Measurements from ENCODE around the gene TNN.

Gene TNN

DNA sequence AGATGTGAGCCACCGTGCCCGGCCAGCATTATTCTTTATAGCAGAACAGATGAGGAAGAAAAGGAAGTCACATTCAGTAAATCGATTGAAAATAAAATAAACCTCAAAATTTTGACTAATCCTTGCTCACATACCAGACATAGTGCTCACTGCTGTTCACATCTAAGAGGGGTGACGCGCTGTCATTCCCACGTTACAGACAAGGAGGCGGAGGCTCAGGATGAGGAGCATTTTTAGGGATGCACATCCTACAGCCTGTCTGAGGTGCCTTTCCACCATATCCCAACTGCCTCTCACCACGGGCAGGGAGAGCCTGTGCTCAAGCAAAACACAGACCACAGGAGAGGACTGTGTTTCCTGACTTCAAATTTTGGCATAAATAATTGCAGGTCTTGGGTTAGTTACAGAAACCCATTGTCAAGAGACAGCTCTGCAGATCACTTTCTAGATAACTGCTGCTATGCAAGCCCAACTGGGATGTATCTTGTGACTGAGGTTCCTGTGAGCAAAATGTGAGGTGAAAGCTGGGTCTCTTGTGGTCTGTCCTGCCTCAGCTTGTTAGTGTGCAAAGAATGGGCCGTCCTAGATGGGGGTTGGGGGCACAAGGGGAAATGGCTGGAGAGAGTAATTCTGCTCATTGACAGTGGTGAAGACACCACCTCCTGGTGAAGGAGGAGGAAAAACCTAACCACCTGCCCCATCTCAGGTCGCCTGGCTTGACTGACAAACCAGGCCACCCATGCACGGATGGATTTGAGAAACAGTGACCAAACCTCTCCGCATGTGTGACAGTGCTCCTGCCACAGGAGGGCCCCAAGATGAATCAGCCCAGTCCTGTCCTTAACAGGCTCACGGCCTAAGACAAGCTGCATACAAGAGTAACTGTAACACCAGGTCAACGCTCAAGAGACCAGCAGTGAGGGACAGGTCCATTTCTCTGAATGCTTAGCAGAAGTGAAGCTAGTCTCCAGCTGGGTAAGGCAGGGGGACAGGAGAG lies 8.2 kb downstream of the TNN start:
- POLR2A ChIA-PET (ENCODE audit: low non-redundant PET): no interaction called here
- peak; percentile 26 for DNase-seq (ENCODE audit: low spot score)
- TF ChIP-seq, protein P1, sequence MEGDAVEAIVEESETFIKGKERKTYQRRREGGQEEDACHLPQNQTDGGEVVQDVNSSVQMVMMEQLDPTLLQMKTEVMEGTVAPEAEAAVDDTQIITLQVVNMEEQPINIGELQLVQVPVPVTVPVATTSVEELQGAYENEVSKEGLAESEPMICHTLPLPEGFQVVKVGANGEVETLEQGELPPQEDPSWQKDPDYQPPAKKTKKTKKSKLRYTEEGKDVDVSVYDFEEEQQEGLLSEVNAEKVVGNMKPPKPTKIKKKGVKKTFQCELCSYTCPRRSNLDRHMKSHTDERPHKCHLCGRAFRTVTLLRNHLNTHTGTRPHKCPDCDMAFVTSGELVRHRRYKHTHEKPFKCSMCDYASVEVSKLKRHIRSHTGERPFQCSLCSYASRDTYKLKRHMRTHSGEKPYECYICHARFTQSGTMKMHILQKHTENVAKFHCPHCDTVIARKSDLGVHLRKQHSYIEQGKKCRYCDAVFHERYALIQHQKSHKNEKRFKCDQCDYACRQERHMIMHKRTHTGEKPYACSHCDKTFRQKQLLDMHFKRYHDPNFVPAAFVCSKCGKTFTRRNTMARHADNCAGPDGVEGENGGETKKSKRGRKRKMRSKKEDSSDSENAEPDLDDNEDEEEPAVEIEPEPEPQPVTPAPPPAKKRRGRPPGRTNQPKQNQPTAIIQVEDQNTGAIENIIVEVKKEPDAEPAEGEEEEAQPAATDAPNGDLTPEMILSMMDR (conservative IDR thresholded peaks at IDR 0.05; ENCODE audit: low read depth): no peak
- H3K27ac ChIP-seq: no peak overlapping the region
- CTCF ChIA-PET: no interaction called here

DNA sequence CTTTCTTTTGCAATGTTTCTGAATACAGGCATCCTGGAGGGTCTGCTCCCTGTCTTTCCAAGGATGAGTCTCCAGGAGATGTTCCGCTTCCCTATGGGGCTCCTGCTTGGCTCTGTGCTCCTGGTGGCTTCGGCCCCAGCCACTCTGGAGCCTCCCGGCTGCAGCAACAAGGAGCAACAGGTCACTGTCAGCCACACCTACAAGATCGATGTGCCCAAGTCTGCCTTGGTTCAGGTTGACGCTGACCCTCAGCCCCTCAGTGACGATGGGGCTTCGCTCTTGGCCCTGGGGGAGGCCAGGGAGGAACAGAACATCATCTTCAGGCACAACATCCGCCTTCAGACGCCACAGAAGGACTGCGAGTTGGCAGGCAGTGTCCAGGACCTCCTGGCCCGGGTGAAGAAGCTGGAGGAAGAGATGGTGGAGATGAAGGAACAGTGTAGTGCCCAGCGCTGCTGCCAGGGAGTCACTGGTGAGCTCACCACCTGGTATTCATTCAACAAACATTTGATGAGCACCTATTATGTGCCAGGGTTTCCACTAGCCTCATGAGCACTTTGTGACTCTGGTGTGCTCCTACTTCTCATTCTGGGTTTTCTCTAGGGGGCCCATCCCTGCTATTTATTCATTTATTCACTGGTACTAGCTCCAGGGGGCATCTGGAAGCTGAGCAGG lies 9.9 kb downstream of the TNN start:
- H3K27ac ChIP-seq: no peak overlapping the region
- ChIA-PET POLR2A (ENCODE audit: low non-redundant PET) (no interaction called here), CTCF (no interaction called here)
- DNase-seq (ENCODE audit: low spot score): no peak
- TF ChIP-seq, protein P1 (conservative IDR thresholded peaks at IDR 0.05; ENCODE audit: low read depth): no peak

DNA sequence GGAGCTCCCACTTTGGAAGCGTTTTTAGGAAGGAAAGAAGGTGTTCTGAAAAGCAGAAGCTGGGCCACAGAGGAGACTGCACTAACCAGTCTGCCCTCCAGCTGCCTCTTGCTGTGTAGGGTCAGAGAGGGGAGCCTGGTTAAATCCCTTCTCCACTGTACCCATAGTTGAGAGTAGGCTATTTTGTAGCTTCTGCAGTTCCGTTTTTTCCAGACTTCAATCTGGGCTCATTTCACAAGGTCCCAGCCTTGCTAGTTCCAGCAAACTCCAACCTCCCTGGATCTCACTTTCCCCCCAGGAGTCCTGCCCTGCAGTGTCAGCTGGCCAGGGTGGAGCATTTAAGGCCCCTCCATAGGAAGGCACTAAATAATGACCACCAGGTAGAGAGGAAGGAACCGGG lies 11.0 kb downstream of the TNN start:
- ChIA-PET CTCF (interaction anchor here (0.5 kb wide), 1 partner anchor 49 kb away, joined by 3 read pairs; no protein-coding TSS in a partner anchor), POLR2A (ENCODE audit: low non-redundant PET) (no interaction called here)
- H3K27ac ChIP-seq: no peak overlapping the region
- TF ChIP-seq, protein P1 (conservative IDR thresholded peaks at IDR 0.05; ENCODE audit: low read depth): no peak
- DNase-seq (ENCODE audit: low spot score): no peak

DNA sequence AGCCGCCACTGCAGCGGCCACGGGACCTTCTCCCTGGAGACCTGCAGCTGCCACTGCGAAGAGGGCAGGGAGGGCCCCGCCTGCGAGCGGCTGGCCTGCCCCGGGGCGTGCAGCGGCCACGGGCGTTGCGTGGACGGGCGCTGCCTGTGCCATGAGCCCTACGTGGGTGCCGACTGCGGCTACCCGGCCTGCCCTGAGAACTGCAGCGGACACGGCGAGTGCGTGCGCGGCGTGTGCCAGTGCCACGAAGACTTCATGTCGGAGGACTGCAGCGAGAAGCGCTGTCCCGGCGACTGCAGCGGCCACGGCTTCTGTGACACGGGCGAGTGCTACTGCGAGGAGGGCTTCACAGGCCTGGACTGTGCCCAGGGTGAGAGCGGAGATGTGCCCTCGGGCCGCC lies 11.7 kb downstream of the TNN start:
- ChIA-PET CTCF (no interaction called here), POLR2A (ENCODE audit: low non-redundant PET) (no interaction called here)
- no peak overlapping the region for H3K27ac ChIP-seq
- TF ChIP-seq, protein P1 (conservative IDR thresholded peaks at IDR 0.05; ENCODE audit: low read depth): no peak
- no peak for DNase-seq (ENCODE audit: low spot score)

DNA sequence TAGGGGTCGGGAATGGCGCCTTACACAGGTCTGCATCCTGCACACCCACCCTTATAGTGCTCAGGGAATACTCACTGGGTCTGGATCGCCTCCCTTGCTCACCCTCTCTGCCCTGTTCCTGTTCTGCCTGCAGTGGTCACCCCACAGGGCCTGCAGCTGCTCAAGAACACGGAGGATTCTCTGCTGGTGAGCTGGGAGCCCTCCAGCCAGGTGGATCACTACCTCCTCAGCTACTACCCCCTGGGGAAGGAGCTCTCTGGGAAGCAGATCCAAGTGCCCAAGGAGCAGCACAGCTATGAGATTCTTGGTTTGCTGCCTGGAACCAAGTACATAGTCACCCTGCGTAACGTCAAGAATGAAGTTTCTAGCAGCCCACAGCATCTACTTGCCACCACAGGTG lies 12.4 kb downstream of the TNN start:
- no peak overlapping the region for H3K27ac ChIP-seq
- POLR2A ChIA-PET (ENCODE audit: low non-redundant PET): no interaction called here
- DNase-seq (ENCODE audit: low spot score): no peak
- TF ChIP-seq, protein P1 (conservative IDR thresholded peaks at IDR 0.05; ENCODE audit: low read depth): no peak
- CTCF ChIA-PET: no interaction called here

DNA sequence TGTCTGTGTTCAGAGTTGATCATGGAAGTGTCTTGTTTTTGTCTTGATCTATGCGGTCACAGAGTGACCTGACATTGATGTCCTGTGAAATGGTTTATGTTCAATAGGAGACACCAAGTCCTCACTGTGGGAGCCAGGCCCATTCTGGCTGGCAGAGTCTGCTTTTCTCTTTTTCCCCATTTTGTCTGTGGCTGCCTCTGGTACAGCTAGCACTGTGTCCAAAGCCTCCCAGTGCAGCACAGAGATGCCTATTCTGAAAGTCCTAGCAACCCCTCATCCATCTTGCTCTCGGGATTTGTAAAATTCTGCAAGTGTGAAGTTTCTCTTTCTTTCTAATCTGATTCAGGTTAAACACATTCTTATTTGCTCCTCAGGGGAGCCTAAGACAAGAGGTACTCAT lies 14.3 kb downstream of the TNN start:
- TF ChIP-seq, protein P1 (conservative IDR thresholded peaks at IDR 0.05; ENCODE audit: low read depth): no peak
- H3K27ac ChIP-seq: no peak overlapping the region
- POLR2A ChIA-PET (ENCODE audit: low non-redundant PET): no interaction called here
- no peak for DNase-seq (ENCODE audit: low spot score)
- CTCF ChIA-PET: no interaction called here

All from RWPE1 (cell line).